Uterus (tissue), 4 donors: ENCODE measurements around the gene EPHA8. TPM values are rescaled to one million over a fixed set of nuclear protein-coding genes. Genes with fewer than 3 reads are reported as not detected.

ENCODE experiments used
- DNase-seq, 2 donors: peaks; one replicate each; pipeline ENCODE4 v3.0.0-alpha.2; 2019 to 2020
- H3K27ac ChIP-seq, 2 donors: fragments of 200-600 bp; sonication (generic); 1 replicate in 1 of 2; 2 replicates in 1 of 2; pipeline ENCODE4 v1.5.1; 2016 to 2018
- H3K27me3 ChIP-seq, 2 donors: fragments of 200-600 bp; sonication (generic); one replicate each; pipeline ENCODE4 v1.5.1; 2018 to 2019; ENCODE audit warnings: control low read depth in 1 of 2
- H3K36me3 ChIP-seq, 2 donors: fragments of 200-600 bp; sonication (generic); one replicate each; pipeline ENCODE4 v1.5.1; 2019; ENCODE audit warnings: control low read depth in 1 of 2
- H3K4me1 ChIP-seq, 2 donors: fragments of 200-600 bp; sonication (generic); one replicate each; pipeline ENCODE4 v1.5.1; 2018 to 2019; ENCODE audit warnings: control low read depth in 1 of 2
- H3K4me3 ChIP-seq, 2 donors: fragments of 200-600 bp; sonication (generic); 1 replicate in 1 of 2; 2 replicates in 1 of 2; pipeline ENCODE4 v1.5.1; 2018 to 2019; ENCODE audit warnings: mild to moderate bottlenecking in 1 of 2
- H3K9me3 ChIP-seq, 2 donors: fragments of 200-600 bp; sonication (generic); one replicate each; pipeline ENCODE4 v1.5.1; 2019; ENCODE audit warnings: control low read depth in 1 of 2
- POLR2A ChIP-seq, 2 donors: fragments of 450-650 bp; IDR thresholded peaks; one replicate each; pipeline ENCODE4 v1.6.1; 2016; ENCODE audit warnings: antibody characterized with exemption in 2 of 2, mild to moderate bottlenecking in 1 of 2, moderate library complexity in 1 of 2
- intact Hi-C: fragments of 100-400 bp; cut with DNase I; formaldehyde crosslinking; loops from one replicate; pipeline ENCODE4 v1.15.1; 2023; ENCODE audit warnings: low total_unique reads
- total RNA-seq, 4 donors: library from RNA; depleted of rRNA in 3 of 4; stranded (reverse); fragments of >200 nt in 3 of 4; gene quantifications; one replicate each; pipeline versions ENCODE4 v1.1.0 to v1.2.4, GENCODE V29; 2014 to 2023
- TF ChIP-seq, protein P1 (sequence below), 4 experiments: fragments of 200-600 bp in 2 of 4; fragments of 450-650 bp in 2 of 4; sonication (generic) in 2 of 4; IDR thresholded peaks; one replicate each; pipeline ENCODE4 v1.5.1; 2016 to 2019; ENCODE audit warnings: antibody characterized with exemption in 4 of 4, mild to moderate bottlenecking in 2 of 4, moderate library complexity in 1 of 4
- donor health status: DM: yes; HTN: yes; CAD: no.

EPHA8 gene
- total RNA-seq, 4 donors from 2014 or later = 0.07 TPM; not detected in 3

DNA sequence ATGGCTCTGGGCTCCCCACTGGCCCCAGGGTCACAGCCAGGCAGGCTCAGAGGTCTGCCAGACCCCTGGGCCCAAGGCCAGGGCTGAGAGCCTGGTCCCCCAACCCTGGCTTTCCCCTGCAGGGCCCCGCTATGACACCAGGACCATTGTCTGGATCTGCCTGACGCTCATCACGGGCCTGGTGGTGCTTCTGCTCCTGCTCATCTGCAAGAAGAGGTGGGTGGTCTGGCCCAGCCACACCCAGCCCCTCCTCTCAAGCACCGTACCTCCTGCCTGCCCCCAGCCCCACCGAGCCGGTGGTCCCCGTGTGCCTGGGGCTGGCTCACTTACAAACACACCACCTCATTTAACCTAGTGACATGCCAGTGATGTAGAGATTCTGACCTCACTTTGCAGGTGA, 31.8 kb downstream of the EPHA8 start:
- Histone ChIP-seq H3K36me3 (no peaks in the 10 kb centered on the region), H3K9me3 (no peaks in the 10 kb centered on the region), H3K4me1 (no peaks in the 10 kb centered on the region), H3K27me3 (no peaks in the 10 kb centered on the region), H3K4me3 (no peak overlapping the region), H3K27ac (no peak overlapping the region)
- DNase-seq = no peak
- TF ChIP-seq, protein P1, sequence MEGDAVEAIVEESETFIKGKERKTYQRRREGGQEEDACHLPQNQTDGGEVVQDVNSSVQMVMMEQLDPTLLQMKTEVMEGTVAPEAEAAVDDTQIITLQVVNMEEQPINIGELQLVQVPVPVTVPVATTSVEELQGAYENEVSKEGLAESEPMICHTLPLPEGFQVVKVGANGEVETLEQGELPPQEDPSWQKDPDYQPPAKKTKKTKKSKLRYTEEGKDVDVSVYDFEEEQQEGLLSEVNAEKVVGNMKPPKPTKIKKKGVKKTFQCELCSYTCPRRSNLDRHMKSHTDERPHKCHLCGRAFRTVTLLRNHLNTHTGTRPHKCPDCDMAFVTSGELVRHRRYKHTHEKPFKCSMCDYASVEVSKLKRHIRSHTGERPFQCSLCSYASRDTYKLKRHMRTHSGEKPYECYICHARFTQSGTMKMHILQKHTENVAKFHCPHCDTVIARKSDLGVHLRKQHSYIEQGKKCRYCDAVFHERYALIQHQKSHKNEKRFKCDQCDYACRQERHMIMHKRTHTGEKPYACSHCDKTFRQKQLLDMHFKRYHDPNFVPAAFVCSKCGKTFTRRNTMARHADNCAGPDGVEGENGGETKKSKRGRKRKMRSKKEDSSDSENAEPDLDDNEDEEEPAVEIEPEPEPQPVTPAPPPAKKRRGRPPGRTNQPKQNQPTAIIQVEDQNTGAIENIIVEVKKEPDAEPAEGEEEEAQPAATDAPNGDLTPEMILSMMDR (IDR thresholded peaks at IDR 0.05) = no peak
- no peak for TF ChIP-seq POLR2A (IDR thresholded peaks at IDR 0.05)
- intact Hi-C loops = no loop called here

DNA sequence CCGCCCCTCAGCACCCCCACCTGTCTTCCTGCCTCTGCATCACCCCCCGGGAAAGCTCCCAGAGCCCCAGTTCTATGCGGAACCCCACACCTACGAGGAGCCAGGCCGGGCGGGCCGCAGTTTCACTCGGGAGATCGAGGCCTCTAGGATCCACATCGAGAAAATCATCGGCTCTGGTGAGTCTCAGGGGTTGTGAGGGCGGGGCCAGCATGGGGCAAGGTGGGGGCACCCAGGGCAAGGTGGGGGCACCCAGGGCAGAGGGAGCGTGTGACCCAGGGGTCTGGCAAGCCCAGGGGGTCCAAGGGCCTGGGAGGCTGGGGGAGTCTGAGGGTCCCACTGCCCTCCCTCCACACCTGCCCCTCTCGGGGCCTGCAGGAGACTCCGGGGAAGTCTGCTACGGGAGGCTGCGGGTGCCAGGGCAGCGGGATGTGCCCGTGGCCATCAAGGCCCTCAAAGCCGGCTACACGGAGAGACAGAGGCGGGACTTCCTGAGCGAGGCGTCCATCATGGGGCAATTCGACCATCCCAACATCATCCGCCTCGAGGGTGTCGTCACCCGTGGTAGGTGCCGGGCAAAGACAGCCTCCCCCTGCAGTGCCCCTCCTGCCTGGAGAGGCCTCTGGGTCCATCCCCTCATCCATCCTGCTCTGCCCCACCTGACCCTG, 34.1 kb downstream of the EPHA8 start:
- Histone ChIP-seq H3K4me1 (no peaks in the 10 kb centered on the region), H3K9me3 (no peaks in the 10 kb centered on the region), H3K27ac (no peak overlapping the region), H3K36me3 (no peaks in the 10 kb centered on the region), H3K4me3 (no peak overlapping the region), H3K27me3 (no peaks in the 10 kb centered on the region)
- intact Hi-C loops = no loop called here
- DNase-seq = no peak
- TF ChIP-seq, protein P1 (IDR thresholded peaks at IDR 0.05) = no peak
- TF ChIP-seq POLR2A (IDR thresholded peaks at IDR 0.05) = no peak

DNA sequence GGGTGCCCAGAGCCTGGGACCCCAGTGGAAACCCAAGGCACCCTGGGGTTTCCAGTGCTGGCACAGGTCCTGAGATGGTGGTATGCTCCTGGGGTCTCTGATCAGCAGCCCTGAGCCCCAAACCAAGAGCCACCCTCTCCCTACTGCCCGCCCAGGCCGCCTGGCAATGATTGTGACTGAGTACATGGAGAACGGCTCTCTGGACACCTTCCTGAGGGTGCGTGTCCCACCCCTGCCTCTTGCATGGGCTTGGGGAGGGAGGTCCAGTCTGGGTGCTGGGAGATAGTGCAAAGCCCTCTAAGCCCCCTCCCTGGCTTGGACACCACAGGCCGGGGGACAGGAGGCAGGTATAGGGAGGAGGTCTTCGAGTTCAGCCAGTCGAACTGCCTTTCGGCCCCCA, 34.7 kb downstream of the EPHA8 start:
- no peaks in the 10 kb centered on the region for H3K9me3 ChIP-seq
- H3K36me3 ChIP-seq = no peaks in the 10 kb centered on the region
- no peaks in the 10 kb centered on the region for H3K4me1 ChIP-seq
- DNase-seq = no peak
- intact Hi-C loops = no loop called here
- no peak overlapping the region for H3K27ac ChIP-seq
- no peak overlapping the region for H3K4me3 ChIP-seq
- no peaks in the 10 kb centered on the region for H3K27me3 ChIP-seq
- TF ChIP-seq POLR2A (IDR thresholded peaks at IDR 0.05) = no peak

DNA sequence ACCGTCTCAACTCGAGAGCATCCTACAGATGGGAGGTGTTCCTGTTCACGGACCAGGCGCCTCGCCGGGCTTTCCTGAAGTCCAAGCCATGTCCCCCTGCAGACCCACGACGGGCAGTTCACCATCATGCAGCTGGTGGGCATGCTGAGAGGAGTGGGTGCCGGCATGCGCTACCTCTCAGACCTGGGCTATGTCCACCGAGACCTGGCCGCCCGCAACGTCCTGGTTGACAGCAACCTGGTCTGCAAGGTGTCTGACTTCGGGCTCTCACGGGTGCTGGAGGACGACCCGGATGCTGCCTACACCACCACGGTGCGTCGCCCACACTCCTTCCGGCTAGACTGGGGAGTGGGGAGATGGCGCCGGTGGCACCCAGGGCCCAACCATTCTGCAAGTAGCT, 35.4 kb downstream of the EPHA8 start:
- intact Hi-C loops = no loop called here
- H3K27ac ChIP-seq = no peak overlapping the region
- no peak for DNase-seq
- TF ChIP-seq, protein P1 (IDR thresholded peaks at IDR 0.05) = no peak
- no peak for TF ChIP-seq POLR2A (IDR thresholded peaks at IDR 0.05)
- no peaks in the 10 kb centered on the region for H3K27me3 ChIP-seq
- H3K36me3 ChIP-seq = no peaks in the 10 kb centered on the region
- no peak overlapping the region for H3K4me3 ChIP-seq
- no peaks in the 10 kb centered on the region for H3K9me3 ChIP-seq
- no peaks in the 10 kb centered on the region for H3K4me1 ChIP-seq

DNA sequence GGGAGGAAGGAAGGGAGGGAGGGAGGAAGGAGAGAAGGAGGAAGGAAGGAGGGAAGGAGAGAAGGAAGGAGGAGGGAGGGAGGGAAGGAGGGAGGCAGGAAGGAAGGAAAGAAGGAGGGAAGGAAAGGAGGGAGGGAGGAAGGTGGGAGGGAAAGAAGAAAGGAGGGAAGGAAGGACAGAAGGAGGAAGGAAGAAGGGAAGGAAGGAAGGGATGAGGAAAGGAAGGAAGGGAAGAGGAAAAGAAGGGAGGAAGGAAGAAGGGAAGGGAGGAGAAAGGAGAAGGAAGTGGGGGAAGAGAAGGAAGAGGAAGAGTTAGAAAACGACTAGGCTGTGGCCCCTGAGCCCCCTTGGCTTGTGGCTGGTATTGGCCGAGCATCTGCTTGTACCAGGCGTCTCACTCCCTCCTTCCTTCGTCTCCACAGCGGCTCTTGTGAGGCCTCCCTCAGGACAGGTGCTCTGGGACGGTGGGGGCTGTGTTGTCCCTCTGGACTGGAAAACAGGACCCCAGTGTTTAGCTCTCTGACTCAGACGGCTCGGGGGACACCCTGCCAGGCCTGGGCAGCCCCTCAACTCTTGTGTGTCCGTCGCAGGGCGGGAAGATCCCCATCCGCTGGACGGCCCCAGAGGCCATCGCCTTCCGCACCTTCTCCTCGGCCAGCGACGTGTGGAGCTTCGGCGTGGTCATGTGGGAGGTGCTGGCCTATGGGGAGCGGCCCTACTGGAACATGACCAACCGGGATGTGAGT, 37.0 kb downstream of the EPHA8 start:
- intact Hi-C loops = no loop called here
- H3K27ac ChIP-seq = no peak overlapping the region
- TF ChIP-seq, protein P1 (IDR thresholded peaks at IDR 0.05) = no peak
- TF ChIP-seq POLR2A (IDR thresholded peaks at IDR 0.05) = no peak
- no peaks in the 10 kb centered on the region for H3K4me1 ChIP-seq
- DNase-seq = no peak
- no peaks in the 10 kb centered on the region for H3K9me3 ChIP-seq
- H3K36me3 ChIP-seq = no peaks in the 10 kb centered on the region
- H3K27me3 ChIP-seq = no peaks in the 10 kb centered on the region
- H3K4me3 ChIP-seq = no peak overlapping the region
